Kidney (tissue), 14 donors: ENCODE measurements around the gene C1QTNF8. TPM values are rescaled to one million over a fixed set of nuclear protein-coding genes. Genes with fewer than 3 reads are reported as not detected.

Experiments
- DNase-seq, 5 donors: peaks; one replicate each; pipeline ENCODE4 v3.0.0-alpha.2; 2013 to 2020
- FAIRE-seq: peaks from 2 replicates; lab custom pipeline; 2012; peaks lifted over from hg19 to GRCh38; lab: Jason Lieb, UNC
- H3K27ac ChIP-seq, 2 donors: one replicate each; pipeline ENCODE4 v1.7.0; 2013; ENCODE audit warnings: low read depth in 2 of 2, low read length in 2 of 2, inconsistent platforms in 1 of 2
- H3K27me3 ChIP-seq: one replicate; pipeline ENCODE4 v1.7.1; 2013; ENCODE audit warnings: low read length, inconsistent platforms; ENCODE audit not compliant: control insufficient read depth, insufficient read depth
- H3K36me3 ChIP-seq, 3 donors: one replicate each; pipeline versions ENCODE4 v1.7.0 to v1.7.1; 2013; ENCODE audit warnings: low read length in 3 of 3, control low read depth in 1 of 3, inconsistent platforms in 1 of 3; ENCODE audit not compliant: insufficient read depth in 3 of 3, control insufficient read depth in 2 of 3
- H3K4me1 ChIP-seq, 3 donors: one replicate each; pipeline versions ENCODE4 v1.7.0 to v1.7.1; 2013; ENCODE audit warnings: low read length in 3 of 3, inconsistent platforms in 1 of 3, low read depth in 1 of 3; ENCODE audit not compliant: control insufficient read depth in 2 of 3, insufficient read depth in 2 of 3
- H3K4me3 ChIP-seq, 3 donors: one replicate each; pipeline versions ENCODE4 v1.7.0 to v1.8.1; 2013; ENCODE audit warnings: low read length in 3 of 3, control low read depth in 1 of 3, inconsistent platforms in 1 of 3
- H3K9ac ChIP-seq, 3 donors: one replicate each; pipeline versions ENCODE4 v1.7.0 to v1.7.1; 2013; ENCODE audit warnings: low read length in 3 of 3, control low read depth in 1 of 3, inconsistent platforms in 1 of 3
- H3K9me3 ChIP-seq, 3 donors: one replicate each; pipeline versions ENCODE4 v1.7.0 to v1.7.1; 2013; ENCODE audit warnings: low read length in 3 of 3, control low read depth in 1 of 3, inconsistent platforms in 1 of 3; ENCODE audit not compliant: control insufficient read depth in 2 of 3, insufficient read depth in 1 of 3
- intact Hi-C: fragments of 100-400 bp; cut with DNase I; formaldehyde crosslinking; loops from one replicate; pipeline ENCODE4 v1.11.1; 2022
- polyA plus RNA-seq: library from polyadenylated mRNA; stranded (reverse); fragments of 350-450 nt; fragmentation: Illumina TruSeq; extraction: RNeasy Lipid Tissue Mini Kit (QIAGEN cat#74804); gene quantifications from one replicate; pipeline ENCODE4 v1.2.3, GENCODE V29; 2014; ENCODE audit warnings: low read depth, low replicate concordance; ENCODE audit not compliant: insufficient read depth
- total RNA-seq: library from RNA; stranded (reverse); fragmentation: NEBNext Ultra II Directional; extraction: Animal tissue kit (Norgen Biotek cat#: 25700); gene quantifications from one replicate; pipeline ENCODE4 v1.2.1, GENCODE V29; 2021
- TF ChIP-seq, protein P1 (sequence below): IDR thresholded peaks from 3 replicates; pipeline ENCODE4 v1.5.1; 2012; ENCODE audit warnings: mild to moderate bottlenecking, moderate library complexity, borderline replicate concordance; ENCODE audit not compliant: insufficient read depth; ENCODE audit errors: extremely low read depth
- donor health status: control.
- donor health status: control.
- donor health status: control.
- donor health status: control.
- donor health status: control.
- donor health status: DM: yes; HTN: yes; CAD: no.
- donor health status: Normal renal cell carcinoma (clear cell type).

C1QTNF8 gene
- total and polyA plus RNA-seq, 2 donors from 2014 or later, result not detected

DNA sequence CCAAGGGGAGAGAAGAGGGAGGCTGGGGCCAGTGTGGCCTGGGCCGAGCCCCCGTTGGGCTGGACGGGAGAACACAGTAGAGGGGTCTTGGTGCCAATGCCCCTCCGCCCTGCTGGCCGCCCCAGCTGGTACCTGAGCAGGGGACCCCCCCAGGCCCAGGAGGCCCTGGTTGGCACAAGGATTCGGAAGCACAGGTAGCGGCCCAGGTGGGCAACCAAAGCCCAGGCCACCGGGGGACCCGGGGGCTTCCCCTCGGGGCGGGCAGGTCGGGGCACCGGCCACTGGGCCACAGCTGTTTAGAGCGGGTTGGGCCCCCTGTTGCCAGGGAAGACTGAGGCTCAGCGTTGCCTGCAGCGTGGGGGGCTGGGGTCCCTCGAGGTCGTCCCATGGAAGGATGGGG is 28.2 kb upstream of the C1QTNF8 start:
- Histone ChIP-seq H3K4me3 (no peak overlapping the region), H3K9me3 (no peaks in the 10 kb centered on the region), H3K4me1 (no peaks in the 10 kb centered on the region), H3K27me3 (no peaks in the 10 kb centered on the region), H3K27ac (no peak overlapping the region), H3K36me3 (no peaks in the 10 kb centered on the region), H3K9ac (no peak overlapping the region)
- no peak for FAIRE-seq
- TF ChIP-seq, protein P1, sequence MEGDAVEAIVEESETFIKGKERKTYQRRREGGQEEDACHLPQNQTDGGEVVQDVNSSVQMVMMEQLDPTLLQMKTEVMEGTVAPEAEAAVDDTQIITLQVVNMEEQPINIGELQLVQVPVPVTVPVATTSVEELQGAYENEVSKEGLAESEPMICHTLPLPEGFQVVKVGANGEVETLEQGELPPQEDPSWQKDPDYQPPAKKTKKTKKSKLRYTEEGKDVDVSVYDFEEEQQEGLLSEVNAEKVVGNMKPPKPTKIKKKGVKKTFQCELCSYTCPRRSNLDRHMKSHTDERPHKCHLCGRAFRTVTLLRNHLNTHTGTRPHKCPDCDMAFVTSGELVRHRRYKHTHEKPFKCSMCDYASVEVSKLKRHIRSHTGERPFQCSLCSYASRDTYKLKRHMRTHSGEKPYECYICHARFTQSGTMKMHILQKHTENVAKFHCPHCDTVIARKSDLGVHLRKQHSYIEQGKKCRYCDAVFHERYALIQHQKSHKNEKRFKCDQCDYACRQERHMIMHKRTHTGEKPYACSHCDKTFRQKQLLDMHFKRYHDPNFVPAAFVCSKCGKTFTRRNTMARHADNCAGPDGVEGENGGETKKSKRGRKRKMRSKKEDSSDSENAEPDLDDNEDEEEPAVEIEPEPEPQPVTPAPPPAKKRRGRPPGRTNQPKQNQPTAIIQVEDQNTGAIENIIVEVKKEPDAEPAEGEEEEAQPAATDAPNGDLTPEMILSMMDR, result no peak
- no peak for DNase-seq
- intact Hi-C loops, result no loop called here

DNA sequence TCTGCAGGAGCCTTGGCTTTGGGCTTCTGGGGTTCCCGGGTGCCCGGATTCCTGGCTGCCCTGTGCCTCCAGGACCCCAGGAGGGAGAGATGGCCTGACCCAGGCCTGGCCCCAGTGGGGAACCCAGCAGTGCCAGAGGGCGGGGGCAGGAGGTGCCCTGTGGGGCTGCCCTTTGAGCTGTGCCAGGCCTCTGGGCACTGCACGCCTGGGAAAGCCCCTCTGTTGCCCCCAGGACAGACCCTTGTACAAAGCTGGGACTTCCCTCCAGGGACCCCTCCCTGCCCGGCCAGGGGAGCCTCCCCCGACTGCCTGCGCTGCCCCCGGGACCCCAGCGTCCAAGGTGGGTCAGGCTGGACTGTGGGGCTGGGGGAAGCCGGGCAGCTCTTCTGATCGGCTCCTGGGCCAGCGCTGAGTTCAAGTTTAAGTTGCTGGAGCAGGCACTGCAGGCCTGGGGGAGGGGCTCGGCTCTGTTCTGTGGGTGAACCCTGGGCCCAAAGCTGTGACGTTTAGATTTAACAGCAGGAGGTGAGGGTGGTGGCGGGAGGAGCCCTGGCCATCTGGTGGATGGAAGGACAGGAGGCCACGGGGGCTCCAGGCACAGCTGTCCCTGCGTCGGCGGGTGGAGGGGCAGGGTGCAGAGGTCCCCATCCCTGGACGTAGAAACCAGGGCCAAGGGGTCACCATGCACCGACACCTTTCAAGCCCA is 27.6 kb upstream of the C1QTNF8 start:
- Histone ChIP-seq H3K27me3 (no peaks in the 10 kb centered on the region), H3K36me3 (no peaks in the 10 kb centered on the region), H3K9ac (no peak overlapping the region), H3K9me3 (no peaks in the 10 kb centered on the region), H3K4me3 (no peak overlapping the region), H3K27ac (no peak overlapping the region), H3K4me1 (no peaks in the 10 kb centered on the region)
- TF ChIP-seq, protein P1, result no peak
- intact Hi-C loops, result no loop called here
- FAIRE-seq (no peak), DNase-seq (no peak)

DNA sequence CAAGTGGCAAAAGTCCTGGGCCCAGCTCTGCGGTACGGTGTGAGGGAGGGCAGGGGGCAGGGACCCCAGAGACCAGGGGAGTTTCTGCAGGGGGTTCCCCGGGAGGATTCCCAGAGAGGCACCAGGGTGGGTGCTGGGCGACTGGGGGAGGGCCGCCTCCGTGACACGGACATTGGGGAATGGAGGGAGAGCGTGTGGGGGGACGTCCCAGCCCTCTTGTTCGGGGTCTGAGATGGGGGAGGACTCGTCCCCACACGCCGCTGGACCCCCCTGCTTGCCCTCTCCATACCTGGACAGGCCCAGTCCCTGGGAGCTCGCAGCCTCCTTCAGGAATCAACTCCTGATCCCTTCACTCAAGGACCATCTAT is 26.3 kb upstream of the C1QTNF8 start:
- TF ChIP-seq, protein P1, result no peak
- no peak for DNase-seq
- H3K9me3 ChIP-seq, result no peaks in the 10 kb centered on the region
- intact Hi-C loops, result no loop called here
- no peaks in the 10 kb centered on the region for H3K36me3 ChIP-seq
- H3K9ac ChIP-seq, result no peak overlapping the region
- no peaks in the 10 kb centered on the region for H3K27me3 ChIP-seq
- H3K4me3 ChIP-seq, result no peak overlapping the region
- no peak overlapping the region for H3K27ac ChIP-seq
- no peaks in the 10 kb centered on the region for H3K4me1 ChIP-seq
- no peak for FAIRE-seq
